WTC11 (cell line): ENCODE results near the gene GNRH2.

Source experiments
- CREB1 ChIP-seq: sonication (generic); formaldehyde crosslinking; IDR thresholded peaks from 2 replicates; pipeline ENCODE4 v1.8.0; 2023; ENCODE audit warnings: mild to moderate bottlenecking, missing genetic modification reagents
- ETV6 ChIP-seq: sonication (generic); formaldehyde crosslinking; IDR thresholded peaks from 2 replicates; pipeline ENCODE4 v1.8.1; 2022; ENCODE audit warnings: mild to moderate bottlenecking, missing genetic modification reagents
- KAT7 ChIP-seq: sonication (generic); formaldehyde crosslinking; IDR thresholded peaks from 2 replicates; pipeline ENCODE4 v1.8.1; 2023; ENCODE audit warnings: missing genetic modification reagents, mild to moderate bottlenecking, borderline replicate concordance
- ZNF121 ChIP-seq: sonication (generic); formaldehyde crosslinking; IDR thresholded peaks from 2 replicates; pipeline ENCODE4 v1.8.0; 2023; ENCODE audit warnings: missing genetic modification reagents
- TF ChIP-seq, protein P1 (sequence below): fragments of 200-600 bp; IDR thresholded peaks from 2 replicates; pipeline ENCODE4 v1.8.0; 2022; ENCODE audit warnings: antibody characterized with exemption
- TF ChIP-seq, protein P2 (sequence below): sonication (generic); formaldehyde crosslinking; conservative IDR thresholded peaks from 2 replicates; pipeline ENCODE4 v1.8.1; 2023; ENCODE audit warnings: mild to moderate bottlenecking, low read depth, missing genetic modification reagents, moderate library complexity
- TF ChIP-seq, protein P3 (sequence below): sonication (generic); formaldehyde crosslinking; IDR thresholded peaks from 2 replicates; pipeline ENCODE4 v1.8.0; 2022; ENCODE audit warnings: missing genetic modification reagents

DNA sequence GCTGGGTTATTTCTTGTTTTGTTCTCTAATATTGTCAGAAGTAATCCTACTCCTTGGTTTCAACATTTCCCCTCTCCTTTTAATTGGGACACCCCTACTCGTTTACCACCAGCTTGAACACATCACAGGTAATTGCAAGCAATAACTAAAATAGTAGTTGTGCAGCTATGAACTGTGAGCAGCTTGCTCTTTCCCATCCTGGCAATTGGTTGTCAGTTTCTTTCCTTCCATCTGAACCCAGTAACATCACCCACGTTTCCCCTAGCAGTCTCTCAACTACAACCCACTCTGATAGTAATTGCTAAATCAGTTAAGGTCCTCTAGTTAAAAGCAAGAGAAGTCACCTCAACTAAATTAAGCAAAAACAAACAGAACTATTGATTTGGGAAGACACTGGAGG is 47.6 kb upstream of the GNRH2 start:
- TF ChIP-seq, protein P1, sequence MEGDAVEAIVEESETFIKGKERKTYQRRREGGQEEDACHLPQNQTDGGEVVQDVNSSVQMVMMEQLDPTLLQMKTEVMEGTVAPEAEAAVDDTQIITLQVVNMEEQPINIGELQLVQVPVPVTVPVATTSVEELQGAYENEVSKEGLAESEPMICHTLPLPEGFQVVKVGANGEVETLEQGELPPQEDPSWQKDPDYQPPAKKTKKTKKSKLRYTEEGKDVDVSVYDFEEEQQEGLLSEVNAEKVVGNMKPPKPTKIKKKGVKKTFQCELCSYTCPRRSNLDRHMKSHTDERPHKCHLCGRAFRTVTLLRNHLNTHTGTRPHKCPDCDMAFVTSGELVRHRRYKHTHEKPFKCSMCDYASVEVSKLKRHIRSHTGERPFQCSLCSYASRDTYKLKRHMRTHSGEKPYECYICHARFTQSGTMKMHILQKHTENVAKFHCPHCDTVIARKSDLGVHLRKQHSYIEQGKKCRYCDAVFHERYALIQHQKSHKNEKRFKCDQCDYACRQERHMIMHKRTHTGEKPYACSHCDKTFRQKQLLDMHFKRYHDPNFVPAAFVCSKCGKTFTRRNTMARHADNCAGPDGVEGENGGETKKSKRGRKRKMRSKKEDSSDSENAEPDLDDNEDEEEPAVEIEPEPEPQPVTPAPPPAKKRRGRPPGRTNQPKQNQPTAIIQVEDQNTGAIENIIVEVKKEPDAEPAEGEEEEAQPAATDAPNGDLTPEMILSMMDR: no peak
- TF ChIP-seq ZNF121 (CRISPR knock-in tag) (no peak), ETV6 (CRISPR knock-in tag) (no peak), CREB1 (CRISPR knock-in tag) (no peak), KAT7 (CRISPR knock-in tag) (no peak)
- TF ChIP-seq, protein P2, sequence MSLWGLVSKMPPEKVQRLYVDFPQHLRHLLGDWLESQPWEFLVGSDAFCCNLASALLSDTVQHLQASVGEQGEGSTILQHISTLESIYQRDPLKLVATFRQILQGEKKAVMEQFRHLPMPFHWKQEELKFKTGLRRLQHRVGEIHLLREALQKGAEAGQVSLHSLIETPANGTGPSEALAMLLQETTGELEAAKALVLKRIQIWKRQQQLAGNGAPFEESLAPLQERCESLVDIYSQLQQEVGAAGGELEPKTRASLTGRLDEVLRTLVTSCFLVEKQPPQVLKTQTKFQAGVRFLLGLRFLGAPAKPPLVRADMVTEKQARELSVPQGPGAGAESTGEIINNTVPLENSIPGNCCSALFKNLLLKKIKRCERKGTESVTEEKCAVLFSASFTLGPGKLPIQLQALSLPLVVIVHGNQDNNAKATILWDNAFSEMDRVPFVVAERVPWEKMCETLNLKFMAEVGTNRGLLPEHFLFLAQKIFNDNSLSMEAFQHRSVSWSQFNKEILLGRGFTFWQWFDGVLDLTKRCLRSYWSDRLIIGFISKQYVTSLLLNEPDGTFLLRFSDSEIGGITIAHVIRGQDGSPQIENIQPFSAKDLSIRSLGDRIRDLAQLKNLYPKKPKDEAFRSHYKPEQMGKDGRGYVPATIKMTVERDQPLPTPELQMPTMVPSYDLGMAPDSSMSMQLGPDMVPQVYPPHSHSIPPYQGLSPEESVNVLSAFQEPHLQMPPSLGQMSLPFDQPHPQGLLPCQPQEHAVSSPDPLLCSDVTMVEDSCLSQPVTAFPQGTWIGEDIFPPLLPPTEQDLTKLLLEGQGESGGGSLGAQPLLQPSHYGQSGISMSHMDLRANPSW (CRISPR knock-in tag): no peak
- TF ChIP-seq, protein P3, sequence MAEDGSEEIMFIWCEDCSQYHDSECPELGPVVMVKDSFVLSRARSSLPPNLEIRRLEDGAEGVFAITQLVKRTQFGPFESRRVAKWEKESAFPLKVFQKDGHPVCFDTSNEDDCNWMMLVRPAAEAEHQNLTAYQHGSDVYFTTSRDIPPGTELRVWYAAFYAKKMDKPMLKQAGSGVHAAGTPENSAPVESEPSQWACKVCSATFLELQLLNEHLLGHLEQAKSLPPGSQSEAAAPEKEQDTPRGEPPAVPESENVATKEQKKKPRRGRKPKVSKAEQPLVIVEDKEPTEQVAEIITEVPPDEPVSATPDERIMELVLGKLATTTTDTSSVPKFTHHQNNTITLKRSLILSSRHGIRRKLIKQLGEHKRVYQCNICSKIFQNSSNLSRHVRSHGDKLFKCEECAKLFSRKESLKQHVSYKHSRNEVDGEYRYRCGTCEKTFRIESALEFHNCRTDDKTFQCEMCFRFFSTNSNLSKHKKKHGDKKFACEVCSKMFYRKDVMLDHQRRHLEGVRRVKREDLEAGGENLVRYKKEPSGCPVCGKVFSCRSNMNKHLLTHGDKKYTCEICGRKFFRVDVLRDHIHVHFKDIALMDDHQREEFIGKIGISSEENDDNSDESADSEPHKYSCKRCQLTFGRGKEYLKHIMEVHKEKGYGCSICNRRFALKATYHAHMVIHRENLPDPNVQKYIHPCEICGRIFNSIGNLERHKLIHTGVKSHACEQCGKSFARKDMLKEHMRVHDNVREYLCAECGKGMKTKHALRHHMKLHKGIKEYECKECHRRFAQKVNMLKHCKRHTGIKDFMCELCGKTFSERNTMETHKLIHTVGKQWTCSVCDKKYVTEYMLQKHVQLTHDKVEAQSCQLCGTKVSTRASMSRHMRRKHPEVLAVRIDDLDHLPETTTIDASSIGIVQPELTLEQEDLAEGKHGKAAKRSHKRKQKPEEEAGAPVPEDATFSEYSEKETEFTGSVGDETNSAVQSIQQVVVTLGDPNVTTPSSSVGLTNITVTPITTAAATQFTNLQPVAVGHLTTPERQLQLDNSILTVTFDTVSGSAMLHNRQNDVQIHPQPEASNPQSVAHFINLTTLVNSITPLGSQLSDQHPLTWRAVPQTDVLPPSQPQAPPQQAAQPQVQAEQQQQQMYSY (CRISPR knock-in tag): no peak
